NCI-H1694 treated with DMSO at 0.1 percent for 48 hours (cell line): ENCODE data around the gene STX3.
"Not testable (repeated sequence)": the region's sequence is repeated elsewhere in the genome, so short reads cannot be mapped to it uniquely, and the experiment has no call there.

Experiments used
- DNase-seq: peaks from one replicate; lab custom pipeline; 2025; lab: John Stamatoyannopoulos, UW

The STX3 gene

DNA sequence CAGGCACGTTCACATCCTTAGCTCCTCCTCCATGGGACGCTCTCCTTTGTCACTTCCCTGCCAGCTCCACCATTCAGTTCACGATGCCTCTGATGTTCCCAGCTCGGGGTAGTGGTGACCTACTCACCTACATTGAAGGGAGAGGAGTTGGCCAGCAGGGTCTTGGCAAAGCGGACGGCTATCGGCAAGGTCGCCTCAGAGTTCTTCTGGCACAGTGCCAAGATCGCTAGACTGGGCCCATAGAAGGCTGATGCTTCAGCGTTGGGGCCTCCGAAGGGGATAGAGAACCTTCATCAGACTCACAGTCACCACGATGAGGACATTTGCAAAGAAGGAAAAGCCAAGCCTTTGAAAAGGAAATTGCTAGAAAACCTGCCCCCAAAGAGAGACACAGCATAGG, 87.1 kb downstream of the STX3 start:
- no peak for DNase-seq

DNA sequence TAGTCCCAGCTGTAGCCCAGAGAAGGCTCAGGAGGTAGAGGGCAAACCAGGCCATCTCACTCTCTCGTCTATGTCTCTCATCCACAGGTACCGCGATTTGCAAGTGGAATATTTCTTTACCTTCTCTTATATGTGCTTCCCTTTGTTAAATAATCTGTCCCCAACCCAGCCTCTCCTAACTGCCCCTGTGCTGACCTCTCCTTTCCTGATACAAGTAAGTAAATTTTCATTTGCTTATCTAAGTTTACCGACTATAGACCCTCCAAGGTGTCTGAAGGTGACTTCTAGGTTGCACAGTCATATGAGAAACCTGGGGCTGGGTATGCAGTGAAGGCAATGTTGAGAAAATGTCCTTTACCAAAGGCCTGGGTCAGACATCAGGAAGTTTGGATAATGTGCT, 90.2 kb downstream of the STX3 start, which contains the start of gene CBLIF:
TSS of gene CBLIF (minus strand) at position 101 of the 400 bp plus-strand sequence. CDS start at position 55, 46 bp downstream.
- DNase-seq = no peak

DNA sequence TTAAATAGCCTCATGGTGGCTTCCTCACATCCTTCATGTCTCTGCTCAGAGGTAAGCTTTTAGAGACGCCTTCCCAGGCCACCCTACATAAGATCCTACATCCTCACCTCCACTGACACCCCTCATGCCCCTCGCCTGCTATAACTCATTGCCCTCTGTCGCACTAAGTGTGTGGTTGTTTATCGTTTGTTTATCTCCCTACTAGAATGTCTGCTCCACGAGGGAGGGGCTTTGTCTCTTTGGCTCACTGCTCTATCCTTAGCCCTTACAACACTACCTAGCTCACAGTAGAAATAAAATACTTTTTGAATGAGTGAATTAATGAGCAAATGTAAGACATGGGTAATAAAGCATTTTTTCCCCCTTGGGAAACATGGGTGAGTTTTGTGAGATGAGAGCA, 91.4 kb downstream of the STX3 start:
- no peak for DNase-seq

GRCh38 chr11:59847626-59848025, 92.5 kb downstream of the STX3 start:
- no peak for DNase-seq

- DNase-seq = not testable (repeated sequence)
Measured at GRCh38 chr11:59848439-59848838, 93.3 kb downstream of the STX3 start.

DNA sequence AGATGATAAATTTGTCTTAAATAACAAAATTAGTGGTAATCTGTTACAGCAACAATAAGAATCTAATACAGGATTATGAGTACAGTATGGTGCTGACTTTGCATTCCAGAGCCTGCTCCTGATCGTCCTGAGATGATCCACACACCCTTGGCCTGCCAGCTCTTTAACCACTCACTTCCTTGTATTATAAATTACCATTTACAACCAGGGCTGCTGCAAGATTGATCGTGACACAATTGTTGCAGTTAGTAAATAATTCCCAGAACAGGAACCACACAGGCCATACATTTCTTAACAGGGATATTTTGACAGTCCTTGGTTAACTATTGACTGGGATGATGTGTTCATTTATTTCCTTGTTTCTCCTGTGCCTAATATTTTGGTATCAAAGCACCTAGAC, 94.0 kb downstream of the STX3 start:
- DNase-seq = no peak

DNA sequence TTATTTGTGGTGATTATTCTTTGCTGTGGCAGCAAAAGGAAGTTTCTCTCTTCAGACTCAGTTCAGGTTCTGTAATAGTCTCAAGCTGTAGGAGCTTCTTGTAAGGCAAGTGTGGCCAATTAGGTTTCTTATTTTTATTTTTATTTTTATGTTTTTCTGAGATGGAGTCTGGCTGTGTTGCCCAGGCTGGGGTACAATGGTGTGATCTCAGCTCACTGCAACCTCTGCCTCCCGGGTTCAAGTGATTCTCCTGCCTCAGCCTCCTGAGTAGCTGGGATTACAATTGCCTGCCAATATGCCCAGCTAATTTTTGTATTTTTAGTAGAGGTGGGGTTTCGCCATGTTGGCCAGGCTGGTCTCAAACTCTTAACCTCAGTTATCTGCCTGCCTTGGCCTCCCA, 94.4 kb downstream of the STX3 start:
- DNase-seq = not testable (repeated sequence)

DNA sequence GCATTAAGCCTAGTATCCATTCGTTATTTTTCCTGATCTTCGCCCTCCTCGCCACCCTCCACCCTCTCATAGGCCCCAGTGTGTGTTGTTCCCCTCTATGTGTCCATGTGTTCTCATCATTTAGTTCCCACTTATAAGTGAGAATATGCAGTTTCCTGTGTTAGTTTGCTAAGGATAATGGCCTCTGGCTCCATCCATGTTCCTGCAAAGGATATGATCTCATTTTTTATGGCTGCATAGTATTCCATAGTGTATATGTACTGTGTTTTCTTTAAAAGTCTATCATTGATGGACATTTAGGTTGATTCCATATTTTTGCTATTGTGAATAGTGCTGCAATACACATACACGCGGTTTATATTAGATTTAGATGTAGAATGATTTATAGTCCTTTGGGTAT, 96.2 kb downstream of the STX3 start:
- DNase-seq = not testable (repeated sequence)

DNA sequence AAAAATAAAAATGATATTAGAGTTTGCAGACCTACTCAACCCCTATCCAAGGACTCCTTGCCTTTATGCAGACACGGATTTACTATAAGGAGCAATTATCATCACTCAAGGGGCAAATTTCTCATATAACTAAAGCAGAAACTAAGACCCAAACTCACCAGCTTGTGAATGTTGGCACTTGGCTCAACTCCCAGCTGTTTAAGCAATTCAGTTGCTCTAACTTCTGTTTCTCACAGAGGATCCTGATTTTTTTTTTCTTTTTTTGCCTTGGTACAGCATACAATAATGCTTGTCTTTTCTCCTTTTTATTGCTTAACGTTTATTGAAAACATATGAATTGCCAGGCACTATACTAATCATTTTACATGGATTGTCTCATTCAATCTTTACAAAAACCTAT, 99.7 kb downstream of the STX3 start:
- no peak for DNase-seq
